Breast epithelium (tissue), 3 donors: Measurements from ENCODE around the gene GBP7.

Experiments
- CTCF ChIP-seq, 3 donors: fragments of 450-650 bp; IDR thresholded peaks; one replicate each; pipeline ENCODE4 v1.5.1; 2016 to 2017; ENCODE audit warnings: antibody characterized with exemption in 3 of 3, mild to moderate bottlenecking in 3 of 3, moderate library complexity in 3 of 3
- POLR2A ChIP-seq: fragments of 450-650 bp; IDR thresholded peaks from one replicate; pipeline ENCODE4 v1.6.1; 2016; ENCODE audit warnings: antibody characterized with exemption, mild to moderate bottlenecking, moderate library complexity
- POLR2AphosphoS5 ChIP-seq, 3 donors: sonication (generic); formaldehyde crosslinking; IDR thresholded peaks; one replicate each; pipeline ENCODE4 v1.6.1; 2017; ENCODE audit warnings: antibody characterized with exemption in 3 of 3

DNA sequence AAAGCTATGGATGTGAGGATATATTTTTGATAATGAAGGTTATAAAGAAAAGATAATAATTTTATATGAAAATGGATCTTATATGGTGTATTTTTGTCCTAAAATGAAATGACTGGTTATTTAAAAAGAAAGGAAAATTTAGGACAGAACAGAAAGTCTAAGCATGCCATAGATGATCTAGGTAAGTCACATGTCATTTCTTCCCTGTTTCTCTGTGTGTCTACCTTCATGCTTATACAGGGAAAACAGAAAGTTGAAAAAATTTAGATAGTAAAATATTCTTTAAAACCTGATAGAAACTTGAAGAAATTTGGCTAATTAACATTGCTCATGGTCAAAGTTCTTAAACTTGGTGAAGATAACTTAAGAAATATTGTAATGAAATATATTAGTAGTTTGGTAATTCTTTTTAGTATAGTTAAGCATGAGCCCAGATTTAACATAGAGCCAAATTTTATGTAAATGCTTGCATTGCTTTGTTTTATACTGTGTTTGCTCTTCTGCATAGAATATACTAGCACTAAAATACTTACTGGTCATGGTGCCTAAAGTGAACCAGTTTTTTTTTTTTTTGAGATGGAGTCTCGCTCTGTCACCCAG, 35.3 kb upstream of the GBP7 start:
- TF ChIP-seq CTCF (IDR thresholded peaks at IDR 0.05) (no peak), POLR2A (no peak), POLR2AphosphoS5 (IDR thresholded peaks at IDR 0.05) (no peak)
